ENCODE results near the gene ELL2.

The ELL2 gene

DNA sequence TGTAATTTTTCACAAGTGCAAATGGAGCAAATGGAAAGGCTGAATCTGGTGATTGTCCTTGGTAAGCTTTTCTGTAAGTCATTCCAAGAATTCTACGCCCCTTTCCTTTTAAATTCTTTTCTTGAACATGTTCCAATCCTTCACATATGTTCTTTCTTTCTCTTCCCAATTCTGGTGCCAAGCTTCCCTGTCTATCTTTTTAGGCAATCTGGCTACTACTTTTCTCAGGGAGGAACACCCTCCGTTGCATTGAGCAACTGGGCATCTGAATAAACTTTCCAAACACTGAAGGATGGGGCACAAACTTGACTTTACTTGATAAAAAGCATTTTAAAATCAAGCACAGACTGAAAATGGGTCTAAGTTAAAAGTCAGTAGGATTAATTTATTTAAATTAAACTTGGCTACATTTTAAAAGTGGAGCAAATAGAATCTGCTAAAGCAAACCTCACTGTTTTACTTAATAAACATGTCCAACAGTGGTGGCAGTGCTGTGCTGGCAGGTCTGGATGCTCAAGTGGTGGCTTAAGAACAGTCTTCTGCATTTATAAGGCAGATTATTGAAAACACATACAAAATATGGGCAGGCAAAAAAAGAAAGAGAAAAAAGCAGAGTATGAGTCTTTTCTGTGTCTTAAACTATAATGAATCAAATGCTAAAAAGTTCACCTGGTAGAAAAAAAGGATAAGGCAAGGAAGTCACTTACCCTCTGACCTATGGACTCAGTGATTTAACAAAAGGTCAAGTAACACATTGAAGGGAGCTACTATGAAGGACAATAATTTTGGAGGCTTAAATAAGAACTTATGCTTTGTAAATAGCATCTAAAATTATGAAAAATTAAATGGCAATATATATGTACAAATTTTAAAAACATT, 5.4 kb downstream of the ELL2 start:
- DNase-seq (ENCODE audit: low spot score), result no peak

DNA sequence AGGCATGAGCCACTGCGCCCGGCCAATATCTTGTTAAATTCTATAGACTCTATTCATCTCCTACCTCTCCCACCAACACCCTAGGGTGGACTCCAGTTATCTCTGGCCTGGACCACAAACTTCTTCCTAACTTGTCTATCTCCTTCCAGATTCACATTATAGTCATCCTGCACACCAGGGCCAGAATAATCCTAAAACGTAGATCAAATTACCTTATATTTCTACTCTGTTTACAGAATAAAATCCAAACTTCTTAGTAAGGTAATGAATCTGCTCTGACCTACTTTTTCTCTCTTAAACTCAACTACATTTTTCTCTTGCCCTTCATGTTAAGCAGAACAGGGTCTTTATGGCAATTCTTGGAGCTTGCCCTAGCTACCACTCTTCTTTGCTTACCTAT, 6.9 kb downstream of the ELL2 start:
- no peak for DNase-seq (ENCODE audit: low spot score)

DNA sequence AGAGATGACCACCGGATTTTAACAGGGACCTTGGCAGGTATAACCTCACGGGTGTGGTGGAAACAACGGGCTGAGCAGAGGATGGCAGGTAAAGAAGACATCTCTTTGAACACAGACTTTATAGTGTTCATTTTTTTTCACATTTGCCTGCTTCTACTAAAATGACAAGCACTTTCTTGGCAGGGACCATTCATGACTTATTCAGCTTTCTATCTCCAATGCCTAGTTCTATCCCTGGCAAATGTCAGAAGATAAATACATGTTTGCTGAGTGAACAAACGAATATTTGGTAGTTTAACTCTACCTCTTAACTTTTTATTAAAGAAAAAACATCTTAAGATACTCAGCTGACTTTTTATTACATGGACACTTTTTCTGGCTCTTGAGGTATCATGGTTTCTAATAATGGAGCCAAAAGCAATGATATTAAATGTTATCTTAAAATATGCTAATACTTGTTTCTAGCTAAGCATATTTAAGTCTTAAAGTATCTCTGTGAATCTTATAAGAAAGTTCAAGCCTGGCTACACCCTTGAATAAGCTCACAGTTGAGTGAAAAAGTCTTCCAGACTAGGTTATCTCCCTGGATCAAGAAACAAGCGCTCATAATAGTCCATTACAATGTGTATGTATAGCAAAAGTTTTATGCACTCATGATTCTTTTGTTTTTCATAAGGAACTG, 8.5 kb downstream of the ELL2 start:
- DNase-seq (ENCODE audit: low spot score), result no peak

DNA sequence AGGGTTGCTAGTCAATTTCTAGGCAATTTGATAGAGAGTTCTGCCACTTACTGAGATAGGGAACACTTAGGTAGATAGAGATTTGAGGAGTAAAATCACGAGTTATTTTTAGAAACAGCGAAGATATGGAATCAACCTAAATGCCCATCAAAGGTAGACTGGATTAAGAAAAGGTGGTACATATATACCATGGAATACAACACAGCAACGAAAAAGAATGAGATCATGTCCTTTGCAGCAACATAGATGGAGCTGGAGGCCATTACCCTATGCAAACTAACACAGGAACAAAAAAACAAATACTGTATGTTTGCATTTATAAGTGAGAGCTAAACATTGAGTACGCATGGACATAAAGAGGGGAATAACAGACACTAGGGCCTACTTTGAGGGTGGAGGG, 9.7 kb downstream of the ELL2 start:
- DNase-seq (ENCODE audit: low spot score), result no peak

DNA sequence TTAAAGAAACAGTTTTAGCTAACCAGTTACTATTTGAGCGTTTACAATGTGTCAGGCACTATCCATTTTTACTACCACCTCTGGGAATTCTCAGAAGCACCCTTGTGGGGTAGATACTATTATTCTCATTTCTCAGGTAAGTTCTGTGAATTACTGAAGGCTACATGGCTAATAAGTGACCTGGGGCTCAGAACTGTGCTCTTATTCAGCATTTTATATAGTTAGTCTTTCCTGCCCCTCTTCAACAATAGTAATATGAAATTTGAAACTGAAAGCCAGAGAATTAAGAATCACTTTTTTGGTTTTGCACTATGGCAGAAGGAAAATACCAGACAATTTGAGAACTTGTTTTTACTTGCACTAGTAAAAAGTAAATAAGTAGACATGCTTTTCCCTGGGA, 11.8 kb downstream of the ELL2 start:
- DNase-seq (ENCODE audit: low spot score), result no peak

DNA sequence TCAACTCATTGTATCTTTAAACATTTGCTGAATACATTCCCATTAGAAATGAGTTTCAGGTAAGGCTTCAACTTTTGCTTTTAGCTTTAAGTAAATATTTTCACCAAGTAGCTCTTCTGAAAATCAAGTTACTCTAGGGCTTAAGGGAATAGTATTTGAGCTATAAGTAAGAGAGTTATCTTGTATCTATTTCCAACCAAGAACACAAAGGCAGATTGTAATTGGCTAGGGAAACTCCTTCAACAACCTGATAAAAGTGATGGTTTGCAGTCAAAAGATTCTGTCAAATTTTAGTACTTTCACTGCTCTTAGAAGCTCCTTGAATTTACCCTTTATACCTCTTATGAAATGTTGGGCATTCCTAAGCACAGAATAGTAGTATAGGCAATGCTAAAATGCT, 13.0 kb downstream of the ELL2 start:
- DNase-seq (ENCODE audit: low spot score), result no peak

DNA sequence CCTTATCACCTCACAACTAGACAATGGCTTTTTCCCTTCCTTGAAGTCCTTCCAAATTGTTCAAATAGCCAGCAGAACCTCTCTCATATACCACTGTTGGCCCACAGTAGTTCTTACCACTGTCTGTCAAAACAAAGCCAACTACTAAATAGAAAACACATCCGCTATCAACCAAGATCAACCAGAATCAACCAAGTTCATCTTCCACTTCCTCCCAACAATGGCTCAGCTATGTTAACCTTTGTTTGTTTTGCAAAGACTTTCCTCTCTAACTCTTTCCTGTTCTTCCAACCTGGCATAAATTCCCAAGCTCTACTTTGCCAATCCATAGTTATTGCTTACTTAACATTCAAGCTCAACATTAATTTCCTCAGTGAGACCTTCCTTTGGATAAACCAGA, 15.2 kb downstream of the ELL2 start:
- DNase-seq (ENCODE audit: low spot score), result no peak

DNA sequence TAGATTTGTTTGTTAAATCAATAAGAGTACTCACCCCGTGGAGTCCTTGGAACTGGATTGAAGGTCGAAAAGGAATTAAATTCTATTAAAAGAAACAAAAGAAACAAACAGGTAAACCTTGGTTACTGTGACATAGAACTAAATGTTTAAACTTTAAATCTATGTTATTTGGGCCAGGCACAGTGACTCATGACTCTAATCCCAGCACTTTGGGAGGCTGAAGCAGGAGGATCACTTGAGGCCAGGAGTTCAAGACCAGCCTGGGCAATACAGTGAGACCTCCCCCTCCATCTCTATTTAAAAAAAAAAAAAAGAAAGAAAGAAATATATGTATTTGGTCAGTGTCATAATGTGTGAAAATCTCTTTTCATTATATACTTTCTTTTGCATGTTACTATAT, 18.7 kb downstream of the ELL2 start:
- DNase-seq (ENCODE audit: low spot score), result no peak

DNA sequence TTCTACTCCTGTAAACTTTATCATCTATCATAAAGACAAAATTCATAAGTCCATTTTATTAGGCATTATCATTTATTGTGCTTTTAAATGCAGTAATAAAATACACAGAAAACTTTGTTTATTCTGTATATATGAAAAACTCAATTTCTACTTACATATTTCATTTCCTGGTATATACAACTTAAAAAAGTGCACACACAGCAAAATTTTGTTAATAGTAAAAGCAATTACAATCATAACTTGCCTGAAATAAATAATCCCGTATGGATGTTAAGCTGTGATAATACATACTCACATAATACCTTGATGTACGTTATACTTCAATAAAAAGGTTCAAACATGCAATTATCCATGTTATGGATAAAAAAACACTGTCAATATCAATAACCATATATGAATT, 19.2 kb downstream of the ELL2 start:
- DNase-seq (ENCODE audit: low spot score), result no peak

DNA sequence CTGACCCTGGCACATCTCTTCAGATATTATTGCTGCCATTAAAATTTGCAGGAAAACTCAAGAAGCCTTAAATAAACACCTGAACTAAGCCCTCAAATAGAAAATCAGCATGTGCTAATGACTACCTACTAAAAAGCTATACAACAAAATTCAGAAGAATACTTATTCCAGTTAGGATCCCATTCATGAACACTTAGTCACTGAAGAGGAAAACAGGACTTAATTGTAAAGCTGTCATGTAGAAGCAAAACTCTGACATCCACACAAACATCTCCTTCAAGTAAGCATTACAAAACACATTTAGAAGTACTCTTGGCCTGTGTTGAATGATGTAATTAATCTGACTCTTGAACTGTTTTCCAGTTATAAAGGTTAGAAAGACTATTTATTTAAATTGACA, 19.9 kb downstream of the ELL2 start:
- peak; percentile 90 for DNase-seq (ENCODE audit: low spot score)

DNA sequence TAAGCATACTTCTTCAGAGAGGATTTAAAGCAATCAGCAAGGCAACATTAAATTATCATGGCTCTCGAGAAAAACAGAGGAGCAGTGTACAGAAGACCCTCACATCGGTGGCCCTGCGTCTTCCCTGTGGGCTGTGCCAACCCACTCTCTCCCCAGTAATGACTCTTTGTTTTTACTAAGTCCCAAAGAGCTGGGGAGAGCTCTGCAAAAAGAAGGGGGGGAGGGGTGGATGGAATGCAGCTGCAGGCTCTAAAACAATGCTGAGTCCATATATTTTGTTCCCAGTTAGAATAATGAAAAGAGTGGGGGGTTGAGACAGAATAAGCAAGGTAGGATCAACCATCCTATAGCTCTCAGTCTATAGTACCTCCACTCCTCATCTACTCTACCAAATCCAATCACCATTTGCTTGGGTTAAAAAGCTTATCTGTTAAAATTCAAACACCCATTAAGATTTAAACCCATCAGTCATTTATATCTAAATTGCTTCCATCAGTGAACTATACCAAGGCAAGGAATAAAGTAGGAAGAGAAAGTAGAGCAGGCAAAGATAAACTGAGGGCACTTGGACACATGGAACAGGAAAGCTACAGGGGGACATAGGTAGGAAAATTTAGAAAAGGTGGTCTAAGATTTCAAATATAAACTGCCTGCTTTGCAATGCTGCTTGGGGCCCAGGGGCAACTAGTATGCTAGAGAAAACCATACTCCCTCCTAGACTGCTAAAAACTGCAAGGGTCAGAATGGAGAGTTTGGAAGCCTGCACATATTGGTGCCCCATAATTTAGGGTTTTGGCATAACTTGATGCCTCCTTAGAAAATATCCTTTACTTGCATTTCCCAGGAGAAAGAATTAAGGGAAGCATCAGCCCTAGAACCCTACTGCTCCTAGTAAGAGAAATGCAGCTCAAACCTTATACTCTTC, 20.6 kb downstream of the ELL2 start:
- peak; percentile 92 for DNase-seq (ENCODE audit: low spot score)

DNA sequence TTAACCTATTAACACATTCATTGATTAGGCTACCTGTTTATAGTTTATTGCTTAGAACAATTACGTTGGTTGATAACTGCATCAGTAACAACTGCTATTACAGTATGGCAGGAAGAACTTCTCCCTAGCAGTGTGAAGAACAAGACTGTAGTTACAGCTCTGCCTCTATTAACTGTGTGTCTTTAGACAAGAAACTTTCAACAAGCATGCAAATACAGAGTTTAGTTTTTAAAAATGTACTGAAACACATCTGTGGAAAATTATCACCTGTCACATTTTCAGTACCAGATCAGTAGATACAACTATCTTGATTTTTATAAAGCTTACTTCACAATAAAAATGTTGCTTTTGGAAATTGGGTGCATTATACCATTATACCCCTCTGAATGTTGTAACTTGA, 22.2 kb downstream of the ELL2 start:
- no peak for DNase-seq (ENCODE audit: low spot score)

DNA sequence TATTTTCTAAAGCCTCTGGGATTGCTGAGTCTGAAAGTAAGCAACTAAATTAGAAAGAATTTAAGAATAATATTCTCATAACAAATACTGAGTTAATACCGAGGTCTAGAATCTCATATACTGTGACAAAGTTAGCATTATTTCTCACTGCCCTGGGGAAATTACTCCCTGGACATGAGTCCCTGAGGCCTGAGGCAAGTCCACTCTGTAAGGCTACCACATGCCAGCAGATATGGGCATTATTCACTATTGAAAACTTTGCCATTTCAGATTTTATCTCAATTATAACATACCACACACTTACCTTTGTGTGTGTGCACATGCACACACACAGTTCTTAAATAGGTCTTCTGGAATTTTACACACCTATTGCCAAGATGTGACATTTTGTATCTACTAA, 22.9 kb downstream of the ELL2 start:
- no peak for DNase-seq (ENCODE audit: low spot score)

DNA sequence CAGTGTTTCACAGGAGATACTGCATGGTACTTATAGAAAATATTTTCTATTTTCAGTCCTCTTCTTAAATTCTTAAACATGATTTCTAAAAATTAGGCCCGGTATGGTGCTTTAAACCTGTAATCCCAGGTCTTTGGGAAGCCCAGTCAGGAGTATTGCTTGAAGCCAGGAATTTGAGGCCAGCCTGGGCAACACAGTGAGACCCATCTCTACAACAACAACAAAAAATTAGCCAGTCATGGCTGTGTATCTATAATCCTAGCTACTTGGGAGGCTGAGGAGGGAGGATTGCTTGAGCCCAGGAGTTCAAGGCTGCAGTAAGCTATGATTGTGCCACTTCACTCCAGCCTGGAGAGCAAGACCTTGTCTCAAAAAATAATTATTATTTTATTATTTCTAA, 23.3 kb downstream of the ELL2 start:
- DNase-seq (ENCODE audit: low spot score), result no peak

DNA sequence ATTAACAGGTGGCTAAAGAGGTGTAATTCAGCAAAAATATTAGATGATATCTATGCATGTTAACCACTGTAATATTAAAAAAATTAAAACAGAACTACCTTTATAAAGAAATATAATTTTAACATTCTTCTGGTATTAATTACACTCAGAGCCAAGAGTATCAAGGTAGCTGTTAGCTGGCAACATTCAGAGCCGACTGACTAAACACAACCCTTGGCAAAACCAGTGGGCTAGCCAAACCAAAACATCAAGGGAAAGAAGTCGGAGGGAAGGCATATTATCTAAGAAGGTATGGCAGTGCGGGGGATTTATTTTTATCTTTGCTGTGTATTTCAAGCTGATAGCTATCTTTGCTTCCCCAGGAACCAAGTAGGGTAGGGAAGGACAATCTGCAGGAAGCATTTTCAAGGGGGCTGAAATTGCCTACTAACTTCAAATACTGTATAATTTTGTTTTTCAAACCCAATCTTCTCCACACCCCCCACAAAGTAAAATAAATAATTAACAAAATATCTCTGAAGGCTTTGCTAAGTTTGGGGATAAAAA, 24.0 kb downstream of the ELL2 start:
- no peak for DNase-seq (ENCODE audit: low spot score)

DNA sequence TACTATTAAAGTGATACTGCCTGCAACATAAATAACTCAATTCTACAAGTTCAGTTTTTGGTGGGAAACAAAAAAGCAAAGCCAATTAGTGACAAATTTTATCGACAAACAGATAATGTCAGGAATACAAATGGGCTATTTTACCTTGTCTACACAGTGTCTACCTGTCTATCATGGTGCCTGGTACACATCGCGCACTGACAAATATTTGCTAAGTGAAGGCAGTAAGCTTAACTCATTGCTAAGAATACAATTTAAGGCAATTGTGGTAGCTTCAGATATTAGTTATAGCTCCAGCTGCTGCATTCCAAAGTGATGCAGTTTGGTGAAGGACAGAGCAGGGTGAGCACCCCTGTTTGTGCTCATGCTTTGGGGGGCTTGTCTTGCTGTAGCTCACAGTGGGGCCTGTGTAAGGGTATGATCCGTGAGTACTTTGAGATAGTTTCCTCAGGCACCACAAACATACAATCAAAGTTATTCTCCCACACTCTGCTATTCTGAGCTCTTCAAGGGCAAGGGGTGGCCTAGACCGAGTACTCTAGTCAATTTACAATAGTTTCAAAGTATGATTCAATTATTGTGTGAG, 24.7 kb downstream of the ELL2 start:
- DNase-seq (ENCODE audit: low spot score), result no peak

DNA sequence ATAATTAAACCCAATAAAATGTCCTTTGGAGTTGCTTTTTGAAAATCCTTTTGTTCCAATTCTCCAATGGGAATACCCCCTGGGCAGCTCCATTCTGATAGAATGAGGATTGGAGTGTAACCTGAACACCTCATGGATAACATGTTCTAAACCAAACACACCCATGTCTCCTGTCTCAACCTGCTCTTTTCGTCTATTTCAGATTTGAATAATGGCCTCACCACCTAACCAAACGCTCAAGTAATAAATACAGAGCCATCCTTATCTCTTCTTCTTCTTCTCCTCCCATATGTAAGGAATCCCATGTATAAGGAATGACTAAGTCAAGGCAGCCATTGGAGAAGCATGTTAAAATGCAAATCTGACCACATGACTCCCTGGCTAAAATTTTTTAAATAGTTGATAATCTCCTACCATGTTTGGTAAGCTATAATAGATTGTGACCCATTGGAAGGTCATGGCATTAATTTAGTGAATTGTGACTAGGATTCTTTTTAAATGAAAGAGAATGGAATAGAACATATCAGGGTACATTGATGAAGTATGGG, 26.0 kb downstream of the ELL2 start:
- no peak for DNase-seq (ENCODE audit: low spot score)

DNA sequence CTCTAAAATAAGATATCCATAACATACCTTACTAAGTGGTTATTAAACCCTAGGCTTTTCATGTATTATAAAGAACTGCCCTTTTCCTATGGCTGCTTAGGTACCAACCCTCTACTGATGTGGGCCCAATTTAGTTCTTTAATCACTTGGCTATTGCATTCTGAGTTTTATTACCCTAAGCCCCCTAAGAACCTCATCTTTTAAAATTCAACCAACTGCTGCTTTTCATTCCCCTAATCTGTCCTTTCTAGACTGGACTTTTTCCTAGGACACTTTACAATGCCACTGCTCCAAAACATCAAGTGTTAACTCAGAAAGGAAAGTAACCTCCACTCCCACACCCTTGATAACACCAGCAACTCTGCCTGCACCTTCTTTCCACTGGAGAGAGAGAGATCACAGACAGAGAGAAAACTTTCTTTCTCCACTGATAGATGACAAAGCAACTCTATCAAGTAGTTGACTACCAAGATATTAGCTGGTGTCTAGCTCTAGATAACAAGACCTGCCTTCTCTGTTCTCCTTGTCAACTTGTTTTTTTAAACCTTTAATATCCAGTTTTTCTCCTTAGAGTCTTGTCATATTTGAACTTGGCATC, 27.3 kb downstream of the ELL2 start:
- no peak for DNase-seq (ENCODE audit: low spot score)

DNA sequence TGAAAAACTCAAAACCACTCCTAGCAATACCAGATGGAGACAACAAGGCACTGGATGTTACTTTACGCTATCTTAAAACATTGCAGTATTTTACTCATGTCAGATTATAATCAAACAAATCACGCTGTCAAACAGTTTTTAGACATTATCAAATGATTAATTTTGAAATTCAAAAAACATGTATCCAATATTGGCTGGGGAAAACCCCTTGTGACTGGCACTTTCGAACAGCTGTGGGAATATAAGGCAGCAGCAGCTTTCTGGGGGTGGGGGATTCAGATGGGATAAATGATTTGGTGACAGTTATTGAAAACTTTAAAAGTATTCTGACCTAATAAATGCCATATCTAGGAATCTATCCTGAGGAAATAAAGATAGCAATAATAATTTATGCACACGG, 28.7 kb downstream of the ELL2 start:
- no peak for DNase-seq (ENCODE audit: low spot score)

DNA sequence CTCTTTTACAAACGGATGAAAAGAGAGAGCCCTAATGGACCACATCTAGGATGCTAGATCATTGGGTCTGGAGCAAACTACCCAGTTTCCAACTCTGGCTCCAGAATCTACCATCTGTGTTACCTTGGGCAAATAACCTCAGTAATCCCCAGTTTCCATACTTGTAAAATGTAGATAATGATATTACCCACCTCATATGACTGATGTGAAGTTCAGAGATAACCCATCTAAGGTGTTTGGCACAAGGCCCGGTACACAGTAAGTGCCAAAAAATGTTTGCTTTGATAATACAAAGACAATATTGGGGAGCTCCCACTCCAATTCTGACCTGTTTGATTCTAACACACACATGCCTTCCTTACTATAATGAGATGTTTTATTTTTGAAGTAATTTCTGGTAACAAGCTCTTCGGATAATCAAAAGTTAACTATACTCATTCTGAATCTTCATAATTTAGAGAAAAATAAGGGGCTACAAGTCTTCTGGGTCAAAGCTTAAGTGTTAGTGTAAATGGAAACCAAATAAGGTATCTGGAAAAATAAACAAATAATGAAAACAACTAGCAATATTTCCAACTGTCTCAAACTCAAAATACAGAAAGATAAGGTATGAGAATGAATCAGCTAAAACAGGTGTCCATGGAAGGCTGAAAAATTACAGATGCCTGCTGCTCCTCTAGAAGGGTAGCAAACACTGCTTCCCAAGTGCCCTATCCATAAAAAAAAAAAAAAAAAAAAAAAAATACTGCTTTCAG, 30.4 kb downstream of the ELL2 start:
- no peak for DNase-seq (ENCODE audit: low spot score)
